Suprapubic skin (tissue), 3 donors: ENCODE results near the gene EPHB6.

Source experiments
- CTCF ChIP-seq, 2 donors: fragments of 200-600 bp in 1 of 2; fragments of 450-650 bp in 1 of 2; sonication (generic) in 1 of 2; IDR thresholded peaks; one replicate each; pipeline ENCODE4 v1.5.1; 2016 to 2019; ENCODE audit warnings: antibody characterized with exemption in 2 of 2, mild to moderate bottlenecking in 1 of 2, moderate library complexity in 1 of 2
- EP300 ChIP-seq: sonication (generic); formaldehyde crosslinking; IDR thresholded peaks from one replicate; pipeline ENCODE4 v1.6.1; 2017; ENCODE audit warnings: antibody characterized with exemption
- POLR2A ChIP-seq, 2 donors: fragments of 450-650 bp; IDR thresholded peaks; one replicate each; pipeline ENCODE4 v1.6.1; 2017; ENCODE audit warnings: antibody characterized with exemption in 2 of 2, mild to moderate bottlenecking in 2 of 2, moderate library complexity in 2 of 2

DNA sequence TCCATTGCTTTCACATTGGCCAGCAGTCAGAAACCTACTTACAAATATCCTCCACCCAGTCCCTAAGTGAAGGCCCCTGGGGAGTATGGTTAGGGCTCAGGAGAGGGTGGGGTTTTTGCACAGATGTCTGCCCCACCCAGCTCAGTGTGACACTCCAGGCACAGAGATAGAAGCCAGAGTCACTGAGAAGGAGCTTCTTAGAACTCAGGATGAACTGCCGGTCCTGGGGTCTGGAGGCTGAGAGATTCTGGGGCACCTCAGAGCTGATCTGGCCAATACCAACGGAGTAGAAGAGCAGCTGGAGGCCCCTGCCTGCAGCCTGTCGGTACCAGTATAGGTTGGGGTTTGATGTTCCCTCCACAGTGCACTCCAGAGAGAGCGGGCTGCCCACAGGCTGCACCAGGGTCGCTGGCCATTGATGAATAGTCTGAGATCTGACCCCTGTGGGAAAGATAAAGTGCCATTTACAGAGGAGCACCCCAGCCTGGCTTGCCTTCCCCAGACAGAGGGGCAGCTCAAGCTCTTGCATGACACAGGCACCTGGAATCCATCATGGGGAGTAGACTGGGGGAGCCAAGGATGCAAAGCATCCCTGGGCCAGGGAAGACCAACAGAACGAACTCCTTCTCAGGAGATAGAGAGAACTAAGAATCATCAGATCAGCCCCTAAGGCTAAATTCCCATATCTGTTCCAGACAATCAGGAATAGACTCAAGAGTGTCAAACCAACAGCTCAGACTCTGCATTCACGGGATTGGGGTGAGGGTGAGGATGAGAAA, 42.2 kb upstream of the EPHB6 start:
- TF ChIP-seq CTCF (IDR thresholded peaks at IDR 0.05) (no peak), POLR2A (IDR thresholded peaks at IDR 0.05) (no peak), EP300 (no peak)
